Measurements from ENCODE around the gene TTLL1.

TTLL1 gene

GRCh38 chr22:43133401-43133800, 44.2 kb upstream of the TTLL1 start:
- Histone ChIP-seq H3K36me3 (ENCODE audit: control insufficient read depth, insufficient read depth, low read length) (no peaks in the 10 kb centered on the region), H2AFZ (no peak overlapping the region), H3K4me3 (ENCODE audit: low read depth, low read length) (no peak overlapping the region), H3K9me3 (ENCODE audit: control insufficient read depth, low read length) (no peaks in the 10 kb centered on the region), H3K4me2 (ENCODE audit: low read length) (no peak overlapping the region), H3K27me3 (ENCODE audit: control insufficient read depth, insufficient read depth, low read length) (no peaks in the 10 kb centered on the region), H3K27ac (no peak overlapping the region), H3K79me2 (no peaks in the 10 kb centered on the region), H3K9ac (no peak overlapping the region), H3K4me1 (no peaks in the 10 kb centered on the region)
- TF ChIP-seq, protein P1, sequence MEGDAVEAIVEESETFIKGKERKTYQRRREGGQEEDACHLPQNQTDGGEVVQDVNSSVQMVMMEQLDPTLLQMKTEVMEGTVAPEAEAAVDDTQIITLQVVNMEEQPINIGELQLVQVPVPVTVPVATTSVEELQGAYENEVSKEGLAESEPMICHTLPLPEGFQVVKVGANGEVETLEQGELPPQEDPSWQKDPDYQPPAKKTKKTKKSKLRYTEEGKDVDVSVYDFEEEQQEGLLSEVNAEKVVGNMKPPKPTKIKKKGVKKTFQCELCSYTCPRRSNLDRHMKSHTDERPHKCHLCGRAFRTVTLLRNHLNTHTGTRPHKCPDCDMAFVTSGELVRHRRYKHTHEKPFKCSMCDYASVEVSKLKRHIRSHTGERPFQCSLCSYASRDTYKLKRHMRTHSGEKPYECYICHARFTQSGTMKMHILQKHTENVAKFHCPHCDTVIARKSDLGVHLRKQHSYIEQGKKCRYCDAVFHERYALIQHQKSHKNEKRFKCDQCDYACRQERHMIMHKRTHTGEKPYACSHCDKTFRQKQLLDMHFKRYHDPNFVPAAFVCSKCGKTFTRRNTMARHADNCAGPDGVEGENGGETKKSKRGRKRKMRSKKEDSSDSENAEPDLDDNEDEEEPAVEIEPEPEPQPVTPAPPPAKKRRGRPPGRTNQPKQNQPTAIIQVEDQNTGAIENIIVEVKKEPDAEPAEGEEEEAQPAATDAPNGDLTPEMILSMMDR (IDR thresholded peaks at IDR 0.05): no peak

DNA sequence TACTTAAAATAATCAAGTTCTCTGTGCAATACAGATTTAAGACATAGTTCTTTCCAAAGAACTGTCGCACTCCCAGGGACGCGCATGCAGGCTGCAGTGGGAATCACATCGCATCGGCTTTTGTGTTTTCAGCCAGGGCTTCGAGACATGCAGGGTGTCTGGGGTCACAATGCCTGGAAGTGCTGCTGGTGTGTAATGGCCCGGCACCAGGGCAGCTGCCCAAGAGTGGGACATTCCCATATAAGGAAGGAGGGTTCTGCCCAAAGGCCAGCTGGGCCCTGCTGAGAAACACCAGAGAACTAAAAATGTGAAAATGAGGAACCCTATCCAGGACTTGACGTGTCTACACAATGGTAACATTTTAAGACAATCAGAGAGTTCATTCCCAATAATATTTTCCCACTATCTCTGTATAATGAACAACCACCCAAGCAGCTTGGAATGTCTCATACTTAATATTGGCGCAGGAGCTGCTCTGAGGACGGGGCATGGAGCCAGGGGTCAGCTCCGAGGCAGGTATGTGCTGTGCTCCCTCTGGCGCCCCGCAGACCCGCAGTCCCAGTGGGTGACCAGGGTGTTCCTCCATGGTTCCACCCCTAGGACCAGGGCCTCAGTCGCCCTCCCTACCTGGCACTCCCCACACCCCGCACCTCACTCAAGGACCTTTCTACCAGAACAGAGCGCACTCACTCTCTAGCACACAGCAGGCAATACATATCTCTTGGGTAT, 42.7 kb upstream of the TTLL1 start:
- H3K4me2 ChIP-seq (ENCODE audit: low read length): no peak overlapping the region
- TF ChIP-seq, protein P1 (IDR thresholded peaks at IDR 0.05): no peak
- H3K36me3 ChIP-seq (ENCODE audit: control insufficient read depth, insufficient read depth, low read length): no peaks in the 10 kb centered on the region
- H3K4me1 ChIP-seq: no peaks in the 10 kb centered on the region
- no peak overlapping the region for H3K9ac ChIP-seq
- no peaks in the 10 kb centered on the region for H3K9me3 ChIP-seq (ENCODE audit: control insufficient read depth, low read length)
- no peak overlapping the region for H3K4me3 ChIP-seq (ENCODE audit: low read depth, low read length)
- H3K27me3 ChIP-seq (ENCODE audit: control insufficient read depth, insufficient read depth, low read length): no peaks in the 10 kb centered on the region
- no peaks in the 10 kb centered on the region for H3K79me2 ChIP-seq
- no peak overlapping the region for H3K27ac ChIP-seq
- no peak overlapping the region for H2AFZ ChIP-seq

- TF ChIP-seq, protein P1 (IDR thresholded peaks at IDR 0.05): no peak
- H3K27me3 ChIP-seq (ENCODE audit: control insufficient read depth, insufficient read depth, low read length): no peaks in the 10 kb centered on the region
- H3K9me3 ChIP-seq (ENCODE audit: control insufficient read depth, low read length): no peaks in the 10 kb centered on the region
- no peak overlapping the region for H3K4me3 ChIP-seq (ENCODE audit: low read depth, low read length)
- no peak overlapping the region for H2AFZ ChIP-seq
- no peak overlapping the region for H3K4me2 ChIP-seq (ENCODE audit: low read length)
- H3K79me2 ChIP-seq: no peaks in the 10 kb centered on the region
- H3K4me1 ChIP-seq: no peaks in the 10 kb centered on the region
- H3K36me3 ChIP-seq (ENCODE audit: control insufficient read depth, insufficient read depth, low read length): no peaks in the 10 kb centered on the region
- H3K9ac ChIP-seq: no peak overlapping the region
- no peak overlapping the region for H3K27ac ChIP-seq
Measured at GRCh38 chr22:43129426-43130425, 40.5 kb upstream of the TTLL1 start.

GRCh38 chr22:43128928-43129424, 39.8 kb upstream of the TTLL1 start:
- no peak overlapping the region for H3K4me3 ChIP-seq (ENCODE audit: low read depth, low read length)
- TF ChIP-seq, protein P1 (IDR thresholded peaks at IDR 0.05): no peak
- no peaks in the 10 kb centered on the region for H3K79me2 ChIP-seq
- no peaks in the 10 kb centered on the region for H3K9me3 ChIP-seq (ENCODE audit: control insufficient read depth, low read length)
- H3K4me1 ChIP-seq: no peaks in the 10 kb centered on the region
- H3K9ac ChIP-seq: no peak overlapping the region
- H2AFZ ChIP-seq: no peak overlapping the region
- no peak overlapping the region for H3K4me2 ChIP-seq (ENCODE audit: low read length)
- no peaks in the 10 kb centered on the region for H3K36me3 ChIP-seq (ENCODE audit: control insufficient read depth, insufficient read depth, low read length)
- H3K27ac ChIP-seq: no peak overlapping the region
- no peaks in the 10 kb centered on the region for H3K27me3 ChIP-seq (ENCODE audit: control insufficient read depth, insufficient read depth, low read length)
